Fibroblast of lung (primary cell): ENCODE data around the gene GPR65. TPM values are rescaled to one million over a fixed set of nuclear protein-coding genes. Genes with fewer than 3 reads are reported as not detected.

Experiments
- DNase-seq, 2 donors: peaks; one replicate each; pipeline versions ENCODE4 v3.0.0 to v3.0.0-alpha.2; 2010; ENCODE audit warnings: low read depth in 2 of 2
- H2AFZ ChIP-seq: 2 replicates; pipeline ENCODE4 v1.5.1; 2012; ENCODE audit warnings: low read length, control low read depth, inconsistent platforms
- H3K27ac ChIP-seq: 2 replicates; pipeline ENCODE4 v1.5.1; 2011; ENCODE audit warnings: low read length, control low read depth; ENCODE audit not compliant: insufficient read depth
- H3K27me3 ChIP-seq: 2 replicates; pipeline ENCODE4 v1.5.1; 2011; ENCODE audit warnings: mild to moderate bottlenecking, low read length; ENCODE audit not compliant: control insufficient read depth, insufficient read depth
- H3K36me3 ChIP-seq: 2 replicates; pipeline ENCODE4 v1.5.1; 2011; ENCODE audit warnings: low read length; ENCODE audit not compliant: control insufficient read depth, insufficient read depth
- H3K4me1 ChIP-seq: 2 replicates; pipeline ENCODE4 v1.5.1; 2011; ENCODE audit warnings: low read length; ENCODE audit not compliant: control insufficient read depth, insufficient read depth; ENCODE audit errors: extremely low read depth
- H3K4me2 ChIP-seq: 2 replicates; pipeline ENCODE4 v1.5.1; 2011; ENCODE audit warnings: low read length, control low read depth; ENCODE audit not compliant: insufficient read depth; ENCODE audit errors: extremely low read depth
- H3K4me3 ChIP-seq, 4 experiments: fragments of 200-600 bp in 1 of 4; sonication (generic) in 1 of 4; replicated peaks in 1 of 4; 2 replicates each; pipeline ENCODE4 v1.5.1; 2011 to 2016; ENCODE audit warnings: low read length in 4 of 4, low read depth in 3 of 4, mild to moderate bottlenecking in 3 of 4, control low read depth in 2 of 4, inconsistent platforms in 1 of 4, mixed read lengths in 1 of 4; ENCODE audit not compliant: insufficient read depth in 1 of 4; ENCODE audit errors: control extremely low read depth in 1 of 4
- H3K79me2 ChIP-seq: 2 replicates; pipeline ENCODE4 v1.5.1; 2012; ENCODE audit warnings: mild to moderate bottlenecking, low read length, inconsistent platforms; ENCODE audit not compliant: control insufficient read depth, insufficient read depth
- H3K9ac ChIP-seq: 2 replicates; pipeline ENCODE4 v1.5.1; 2011; ENCODE audit warnings: mild to moderate bottlenecking, low read length, control low read depth; ENCODE audit not compliant: insufficient read depth
- H3K9me3 ChIP-seq: 2 replicates; pipeline ENCODE4 v1.5.1; 2012; ENCODE audit warnings: low read depth, low read length; ENCODE audit not compliant: control insufficient read depth, insufficient read depth
- H4K20me1 ChIP-seq: 2 replicates; pipeline ENCODE4 v1.5.1; 2011; ENCODE audit warnings: low read length; ENCODE audit not compliant: control insufficient read depth, insufficient read depth; ENCODE audit errors: extremely low read depth
- CTCF ChIP-seq, 2 donors: IDR thresholded peaks in 1 of 2; conservative IDR thresholded peaks in 1 of 2; 1 replicate in 1 of 2; 2 replicates in 1 of 2; pipeline ENCODE4 v1.5.1; 2011 to 2012; ENCODE audit warnings: low read length in 2 of 2, control low read depth in 1 of 2, inconsistent platforms in 1 of 2, low read depth in 1 of 2, mild to moderate bottlenecking in 1 of 2
- EZH2 ChIP-seq: IDR thresholded peaks from 2 replicates; pipeline ENCODE4 v1.5.1; 2012; ENCODE audit warnings: low read length, control low read depth, mild to moderate bottlenecking; ENCODE audit errors: missing control alignments
- polyA plus RNA-seq, 2 donors: library from polyadenylated mRNA; depleted of rRNA in 1 of 2; stranded (reverse) in 1 of 2; unstranded in 1 of 2; fragments of >200 nt; gene quantifications; 2 replicates each; pipeline ENCODE4 v1.2.1, GENCODE V29; 2011 to 2012; ENCODE audit warnings: missing spikeins in 1 of 2
- total RNA-seq: library from RNA; depleted of rRNA; stranded (reverse); fragments of >200 nt; gene quantifications from 2 replicates; pipeline ENCODE4 v1.2.1, GENCODE V29; 2014

GPR65 gene
- total and polyA plus RNA-seq, 2 donors (not counting 1 experiment from before 2014, with no cell fraction given): 0.07 to 0.17 TPM

GRCh38 chr14:87989221-87989955 lies 15.5 kb upstream of the GPR65 start:
- H3K4me3 ChIP-seq: no peak overlapping the region

GRCh38 chr14:87989956-87990299 lies 15.0 kb upstream of the GPR65 start:
- no peak overlapping the region for H3K27ac ChIP-seq
- DNase-seq: no peak
- H3K79me2 ChIP-seq: no peaks in the 10 kb centered on the region
- no peaks in the 10 kb centered on the region for H4K20me1 ChIP-seq
- TF ChIP-seq CTCF (conservative IDR thresholded peaks at IDR 0.05 in 1 of 2, IDR thresholded peaks at IDR 0.05 in 1 of 2; ENCODE audit: low read depth in 1 of 2, low read length in 2 of 2): no peak
- no peak for TF ChIP-seq EZH2
- no peaks in the 10 kb centered on the region for H3K27me3 ChIP-seq
- no peak overlapping the region for H3K9ac ChIP-seq
- H3K4me3 ChIP-seq: no peak overlapping the region
- peaks cover 4% of the 10 kb centered on the region for H3K4me1 ChIP-seq
- H2AFZ ChIP-seq: no peak overlapping the region
- no peaks in the 10 kb centered on the region for H3K36me3 ChIP-seq
- no peaks in the 10 kb centered on the region for H3K9me3 ChIP-seq
- H3K4me2 ChIP-seq: no peak overlapping the region

More at GRCh38 chr14:87989221-87989955, 15.5 kb upstream of the GPR65 start:
- peaks cover 4% of the 10 kb centered on the region for H3K4me1 ChIP-seq
- no peak overlapping the region for H2AFZ ChIP-seq
- no peaks in the 10 kb centered on the region for H4K20me1 ChIP-seq
- no peaks in the 10 kb centered on the region for H3K79me2 ChIP-seq
- no peaks in the 10 kb centered on the region for H3K9me3 ChIP-seq
- no peak for DNase-seq
- no peak overlapping the region for H3K4me2 ChIP-seq
- no peaks in the 10 kb centered on the region for H3K27me3 ChIP-seq
- no peak overlapping the region for H3K9ac ChIP-seq
- H3K27ac ChIP-seq: no peak overlapping the region
- TF ChIP-seq CTCF (conservative IDR thresholded peaks at IDR 0.05 in 1 of 2, IDR thresholded peaks at IDR 0.05 in 1 of 2; ENCODE audit: low read depth in 1 of 2, low read length in 2 of 2) (no peak), EZH2 (no peak)
- H3K36me3 ChIP-seq: no peaks in the 10 kb centered on the region

GRCh38 chr14:87990682-87991081 lies 14.3 kb upstream of the GPR65 start:
- DNase-seq: no peak

More at GRCh38 chr14:87990682-87991081, 14.3 kb upstream of the GPR65 start:
- peaks cover 4% of the 10 kb centered on the region for H3K4me1 ChIP-seq
- no peaks in the 10 kb centered on the region for H3K79me2 ChIP-seq
- no peaks in the 10 kb centered on the region for H3K27me3 ChIP-seq
- no peak overlapping the region for H3K4me3 ChIP-seq
- no peaks in the 10 kb centered on the region for H3K9me3 ChIP-seq
- no peak overlapping the region for H2AFZ ChIP-seq
- no peak overlapping the region for H3K4me2 ChIP-seq
- no peak overlapping the region for H3K27ac ChIP-seq
- no peaks in the 10 kb centered on the region for H3K36me3 ChIP-seq
- no peak for TF ChIP-seq EZH2
- H4K20me1 ChIP-seq: no peaks in the 10 kb centered on the region
- no peak overlapping the region for H3K9ac ChIP-seq
